Activated CD4-positive, alpha-beta T cell treated with anti-CD3 and anti-CD28 coated beads, Interleukin-10, Interleukin-2, amounts not matched to agents 100 ng/mL and 50 ng/mL, durations not matched to agents 16 hours and 8 hours (primary cell): ENCODE results near the gene UBE4B.
"Not testable (repeated sequence)": the region's sequence is repeated elsewhere in the genome, so short reads cannot be mapped to it uniquely, and the experiment has no call there.

Experiments
- DNase-seq: peaks from one replicate; pipeline ENCODE4 v3.0.0-alpha.2; 2020

UBE4B gene

DNA sequence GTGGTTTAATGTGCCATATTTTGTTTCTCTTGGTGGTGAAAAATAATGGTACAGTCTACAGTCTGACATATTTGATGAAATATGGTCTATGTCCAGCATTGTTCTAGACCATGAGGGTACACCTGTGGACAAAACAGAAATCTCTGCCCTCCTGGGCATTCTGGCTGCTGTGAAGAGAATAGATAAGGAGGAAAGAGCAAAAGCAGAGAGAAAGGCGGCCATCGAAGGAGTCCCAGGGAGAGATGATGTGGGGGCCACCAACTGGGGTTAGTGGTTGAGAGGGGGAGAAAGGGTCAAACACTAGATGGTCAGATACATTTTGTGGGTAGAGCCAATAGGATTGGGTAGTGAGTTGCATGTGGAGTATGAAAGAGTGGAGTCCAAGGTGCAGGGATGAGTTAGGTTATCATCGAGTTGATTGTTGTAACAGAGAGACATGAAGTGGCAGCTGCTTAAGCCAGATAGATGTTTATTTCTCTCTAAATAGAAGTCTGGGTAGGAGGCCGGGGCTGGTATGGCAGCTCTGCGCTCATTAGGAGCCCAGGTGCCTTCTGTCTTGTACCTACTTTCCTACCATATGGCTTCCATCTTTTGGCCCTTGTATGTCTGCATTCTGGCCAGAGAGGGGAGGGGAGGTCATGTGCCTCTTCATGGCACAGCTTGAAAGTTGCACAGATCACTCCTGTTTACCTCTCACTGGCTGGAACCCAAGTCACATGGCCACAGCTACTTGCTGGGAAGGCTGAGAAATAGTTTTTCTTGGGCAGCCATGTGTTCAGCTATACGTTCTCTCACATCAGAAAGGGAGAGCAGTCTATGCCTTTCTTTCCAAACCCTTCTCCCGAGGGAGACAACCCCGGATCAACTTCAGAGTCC is 13.0 kb downstream of the UBE4B start:
- DNase-seq = no peak

DNA sequence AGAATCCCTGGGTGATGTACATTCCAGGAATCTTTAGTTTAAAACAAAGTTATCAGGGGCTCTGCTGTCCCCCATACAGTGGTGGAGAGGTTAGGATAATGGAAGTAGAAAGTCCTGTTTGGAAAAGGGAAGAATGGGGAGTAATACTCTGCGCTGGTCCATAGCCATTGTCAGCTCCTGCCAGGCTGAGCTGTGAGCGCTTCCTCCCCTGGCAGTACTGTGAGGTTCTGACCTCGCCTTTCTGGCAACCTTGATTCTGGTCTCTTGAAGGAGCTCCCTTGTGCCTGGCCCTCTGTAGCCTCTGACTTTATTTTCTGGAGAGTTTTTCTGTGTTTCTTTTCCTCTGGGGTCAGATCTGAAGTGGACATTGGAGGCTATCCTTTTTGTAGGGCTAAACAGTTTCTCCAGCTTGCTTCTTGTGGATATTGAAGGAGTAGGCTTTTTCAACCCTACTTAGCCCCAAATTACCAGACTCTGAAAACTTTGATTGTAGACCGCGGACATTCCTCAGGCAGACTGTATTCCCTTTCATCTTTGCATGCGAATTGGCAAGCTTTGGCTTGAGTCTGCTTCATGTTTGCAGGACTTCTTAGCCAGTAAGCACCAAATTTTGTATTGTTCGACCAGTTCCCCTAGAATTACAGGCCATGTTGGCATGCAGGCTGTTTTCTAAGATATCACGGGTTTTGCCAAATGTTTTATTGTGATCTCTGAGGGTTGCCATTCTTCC is 13.8 kb downstream of the UBE4B start:
- no peak for DNase-seq

DNA sequence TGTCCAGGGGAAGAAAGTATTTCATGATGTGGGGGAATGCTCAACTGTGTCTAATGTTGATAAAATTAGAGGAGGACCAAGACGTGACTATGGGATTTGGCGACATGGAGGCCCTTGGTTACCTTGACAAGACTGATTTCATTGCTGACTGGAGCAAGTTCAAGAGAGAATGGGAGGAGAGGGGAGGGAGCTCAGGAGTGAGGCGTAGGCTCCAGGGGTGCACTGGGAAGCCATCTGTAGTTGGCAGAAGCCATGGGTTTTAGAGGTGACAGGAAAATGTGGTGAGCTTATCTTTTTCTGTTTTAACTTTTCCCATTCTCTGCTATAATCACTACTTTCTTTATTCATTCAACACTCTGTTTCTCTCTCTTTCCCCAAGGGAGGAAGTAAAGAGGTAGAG is 15.8 kb downstream of the UBE4B start:
- DNase-seq = no peak

DNA sequence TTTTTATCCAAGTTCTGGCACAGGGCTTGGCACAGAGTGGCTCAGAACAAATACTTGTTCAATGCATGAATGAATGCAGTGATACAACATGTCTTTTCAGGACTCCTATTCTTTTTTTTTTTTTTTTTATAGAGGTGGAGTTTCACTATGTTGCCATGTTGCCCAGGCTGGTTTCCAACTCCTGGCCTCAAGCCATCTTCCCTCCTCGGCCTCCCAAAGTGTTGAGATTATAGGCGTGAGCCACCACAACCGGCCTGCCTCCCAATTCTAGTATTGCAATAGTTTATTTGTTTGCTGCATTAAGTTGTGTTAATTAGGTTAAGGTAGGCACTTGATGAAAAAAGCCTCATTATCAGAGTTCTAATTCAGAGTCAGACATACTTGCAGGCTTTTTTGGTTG is 17.9 kb downstream of the UBE4B start:
- no peak for DNase-seq

DNA sequence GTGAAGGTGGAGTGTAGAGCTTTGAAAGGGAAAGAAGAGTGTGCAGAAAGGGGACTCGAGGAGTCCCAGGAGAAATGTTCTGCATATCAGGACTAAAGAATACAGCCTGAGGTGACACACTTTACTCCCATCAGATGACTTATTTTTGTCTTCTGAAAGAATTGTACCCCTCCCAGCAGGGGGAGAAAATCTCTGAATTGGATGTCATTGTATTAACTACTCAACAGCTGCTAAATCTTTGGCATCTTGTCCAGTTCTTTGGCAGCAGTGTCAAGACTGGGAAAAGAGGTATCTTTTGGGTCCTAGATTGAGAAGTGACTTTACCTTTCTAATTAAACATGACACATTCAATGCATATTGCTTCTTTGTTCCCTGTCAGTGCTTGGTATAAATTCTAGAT is 18.9 kb downstream of the UBE4B start:
- no peak for DNase-seq

DNA sequence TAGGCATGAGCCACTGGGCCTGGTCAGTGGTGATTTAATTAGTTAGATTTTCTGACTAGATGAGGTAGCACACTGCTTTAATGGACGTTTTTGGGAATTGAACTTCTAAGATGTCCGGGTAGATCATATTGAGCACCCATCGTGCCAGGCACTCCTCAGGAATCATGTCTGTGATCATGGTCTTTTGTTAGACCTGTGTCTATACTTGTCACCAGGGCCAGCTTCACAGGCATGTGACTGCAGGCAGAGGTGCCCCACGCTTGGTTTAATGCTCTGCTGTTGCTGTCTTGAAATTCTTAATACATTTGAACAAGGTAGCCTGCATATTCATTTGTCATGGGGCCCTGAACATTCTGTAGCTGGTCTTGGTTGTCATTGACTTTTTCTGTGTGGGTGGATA is 19.6 kb downstream of the UBE4B start:
- DNase-seq = no peak

DNA sequence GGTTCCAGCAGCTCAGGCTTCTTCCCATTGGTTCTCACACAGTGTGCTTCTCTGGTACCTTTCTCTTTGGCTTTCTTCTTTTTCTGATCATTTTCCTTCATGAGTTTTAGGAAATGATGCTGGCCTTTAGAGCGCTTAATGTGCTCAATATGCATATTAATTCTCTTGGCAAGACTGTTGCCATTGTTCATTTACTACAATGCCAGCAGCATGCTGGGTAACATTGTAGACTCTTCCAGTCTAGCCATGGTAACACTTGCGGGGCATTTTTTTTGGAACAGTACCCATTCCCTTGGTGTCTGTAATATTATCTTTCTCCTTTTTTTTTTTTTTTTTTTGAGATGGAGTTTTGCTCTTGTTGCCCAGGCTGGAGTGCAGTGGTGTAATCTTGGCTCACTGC is 21.7 kb downstream of the UBE4B start:
- no peak for DNase-seq

DNA sequence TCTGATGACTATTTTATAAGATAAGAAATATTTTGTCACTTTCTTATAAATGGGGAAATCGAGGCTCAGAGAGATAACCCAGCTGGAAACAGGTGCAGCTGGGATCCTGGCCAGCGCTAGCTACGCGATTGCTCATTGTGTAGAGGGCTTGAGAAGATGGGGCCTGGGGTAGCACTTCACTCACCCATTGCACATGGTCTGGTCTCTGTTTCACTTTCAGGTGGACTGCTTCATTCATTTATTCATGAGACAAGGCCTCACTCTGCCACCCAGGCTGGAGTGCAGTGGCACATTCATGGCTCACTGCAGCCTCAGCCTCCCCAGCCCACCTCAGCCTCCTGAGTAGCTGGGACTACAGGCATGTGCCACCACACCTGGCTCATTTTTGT is 23.8 kb downstream of the UBE4B start:
- DNase-seq = no peak

DNA sequence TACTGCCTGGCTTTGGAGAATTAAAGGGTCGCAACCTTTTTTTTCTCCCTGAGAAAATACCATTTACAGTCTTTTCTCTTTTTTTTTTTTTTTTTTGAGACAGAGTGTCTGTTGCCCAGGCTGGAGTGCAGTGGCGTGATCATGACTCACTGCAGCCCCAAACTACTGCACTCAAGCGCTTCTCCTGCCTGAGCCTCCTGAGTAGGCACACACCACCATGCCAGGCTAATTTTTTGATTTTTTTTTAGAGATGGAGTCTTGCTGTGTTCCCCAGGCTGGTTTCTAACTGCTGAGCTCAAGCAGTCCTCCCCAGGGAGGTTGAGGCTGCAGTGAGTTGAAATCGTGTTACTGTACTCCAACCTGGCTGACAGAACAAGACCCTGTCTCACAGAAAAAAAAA is 24.6 kb downstream of the UBE4B start:
- DNase-seq = no peak

DNA sequence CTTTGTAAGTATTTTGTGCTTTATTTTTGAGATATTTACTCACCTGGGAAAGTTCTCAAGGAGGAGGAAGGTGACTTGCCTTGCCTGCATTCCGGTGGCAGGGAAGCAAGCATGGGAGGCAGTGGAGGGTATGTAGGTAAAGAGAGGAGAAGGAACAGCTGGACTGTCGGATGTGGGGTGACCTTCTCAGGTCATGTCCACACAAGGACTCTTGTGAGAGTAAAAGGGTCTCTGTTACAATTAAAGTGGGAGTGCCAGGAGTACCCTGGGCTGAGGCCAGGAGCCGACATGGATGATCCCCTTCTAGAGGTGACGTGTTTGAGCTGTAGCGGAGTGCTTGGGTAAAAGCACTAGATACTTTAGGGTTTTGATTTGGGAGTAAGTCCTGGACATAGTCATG is 25.0 kb downstream of the UBE4B start:
- DNase-seq = no peak

DNA sequence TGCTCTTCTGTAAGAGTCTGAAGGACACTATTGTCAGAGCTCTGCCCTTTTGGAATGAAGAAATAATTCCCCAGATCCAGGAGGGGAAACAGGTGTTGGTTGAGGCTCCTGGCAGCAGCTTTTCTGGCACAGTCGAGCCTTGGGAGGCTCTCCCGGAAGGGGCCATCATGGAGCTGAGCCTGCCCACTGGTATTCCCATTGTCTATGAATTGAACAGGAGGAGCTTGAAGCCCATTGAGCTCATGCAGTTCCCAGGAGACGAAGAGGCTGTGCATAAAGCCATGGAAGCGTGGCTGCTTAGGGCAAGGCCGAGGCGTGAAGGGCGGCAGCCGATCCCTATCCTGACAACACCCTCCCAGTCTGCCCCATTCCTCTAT is 26.6 kb downstream of the UBE4B start:
- DNase-seq = no peak

DNA sequence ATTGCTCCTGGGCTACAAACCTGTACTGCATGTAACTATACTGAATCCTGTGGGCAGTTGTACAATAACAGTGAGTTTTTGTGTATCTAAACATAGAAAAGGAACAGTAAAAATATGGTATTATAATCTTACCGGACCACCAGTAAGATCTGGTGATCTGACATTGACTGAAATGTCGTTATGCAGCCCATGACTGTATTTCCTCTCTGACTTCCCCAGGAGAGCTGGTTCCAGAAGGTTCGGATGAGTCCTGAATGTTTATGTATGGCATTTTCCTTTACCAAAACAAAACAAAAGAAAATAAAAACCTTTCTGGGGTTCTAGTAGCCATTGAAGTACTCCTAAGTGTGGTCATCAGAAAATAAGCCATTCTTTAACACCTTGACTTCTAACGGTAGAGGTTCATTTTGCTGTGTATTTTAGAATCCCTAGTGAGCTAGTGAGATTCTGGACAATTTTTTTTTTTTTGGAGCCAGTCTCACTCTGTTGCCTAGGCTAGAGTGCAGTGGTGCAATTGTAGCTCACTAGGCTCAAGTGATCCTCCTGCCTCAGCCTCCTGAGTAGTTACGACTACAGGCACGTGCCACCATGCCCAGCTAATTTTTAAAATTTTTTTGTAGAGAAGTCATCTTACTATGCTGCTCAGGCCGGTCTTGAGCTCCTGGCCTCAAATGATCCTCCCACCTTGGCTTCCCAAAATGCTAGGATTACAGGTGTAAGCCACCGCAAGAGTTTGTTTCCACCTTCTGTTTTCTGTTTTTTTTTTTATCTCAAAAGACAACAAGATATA is 27.7 kb downstream of the UBE4B start:
- no peak for DNase-seq

DNA sequence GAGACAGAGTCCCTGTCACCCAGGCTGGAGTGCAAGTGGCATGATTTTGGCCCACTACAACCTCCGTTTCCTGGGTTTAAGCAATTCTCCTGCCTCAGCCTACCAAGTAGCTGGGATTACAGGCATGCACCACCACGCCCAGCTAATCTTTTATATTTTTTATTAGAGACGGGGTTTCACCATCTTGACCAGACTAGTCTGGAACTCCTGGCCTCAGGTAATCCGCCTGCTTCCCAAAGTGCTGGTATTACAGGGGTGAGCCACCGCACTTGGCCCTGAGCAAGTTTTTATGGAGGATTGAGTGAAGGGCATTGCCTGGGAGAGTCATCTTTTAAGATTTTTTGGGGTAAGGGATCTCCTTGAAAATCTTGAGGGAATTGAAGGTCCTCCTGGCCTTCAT is 28.5 kb downstream of the UBE4B start:
- DNase-seq = no peak

DNA sequence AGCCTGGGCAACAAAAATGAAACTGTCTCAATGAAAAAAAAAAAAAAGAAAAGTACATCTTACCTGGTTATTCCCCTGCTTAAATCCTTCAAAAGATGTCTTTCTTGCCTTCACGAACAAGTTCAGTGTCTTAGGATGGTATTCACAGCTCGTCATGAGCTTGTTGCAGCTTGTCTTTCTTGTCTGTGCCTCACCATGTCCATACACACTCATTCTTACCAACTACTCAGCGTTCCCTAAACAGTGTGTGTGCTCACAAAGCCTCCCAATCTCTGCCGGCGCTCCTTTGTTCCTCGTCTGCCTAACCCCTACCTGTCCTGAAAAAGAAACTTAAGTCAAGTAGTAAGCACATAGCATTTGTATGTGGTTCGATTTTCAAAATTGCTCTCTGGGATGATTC is 31.1 kb downstream of the UBE4B start:
- no peak for DNase-seq

DNA sequence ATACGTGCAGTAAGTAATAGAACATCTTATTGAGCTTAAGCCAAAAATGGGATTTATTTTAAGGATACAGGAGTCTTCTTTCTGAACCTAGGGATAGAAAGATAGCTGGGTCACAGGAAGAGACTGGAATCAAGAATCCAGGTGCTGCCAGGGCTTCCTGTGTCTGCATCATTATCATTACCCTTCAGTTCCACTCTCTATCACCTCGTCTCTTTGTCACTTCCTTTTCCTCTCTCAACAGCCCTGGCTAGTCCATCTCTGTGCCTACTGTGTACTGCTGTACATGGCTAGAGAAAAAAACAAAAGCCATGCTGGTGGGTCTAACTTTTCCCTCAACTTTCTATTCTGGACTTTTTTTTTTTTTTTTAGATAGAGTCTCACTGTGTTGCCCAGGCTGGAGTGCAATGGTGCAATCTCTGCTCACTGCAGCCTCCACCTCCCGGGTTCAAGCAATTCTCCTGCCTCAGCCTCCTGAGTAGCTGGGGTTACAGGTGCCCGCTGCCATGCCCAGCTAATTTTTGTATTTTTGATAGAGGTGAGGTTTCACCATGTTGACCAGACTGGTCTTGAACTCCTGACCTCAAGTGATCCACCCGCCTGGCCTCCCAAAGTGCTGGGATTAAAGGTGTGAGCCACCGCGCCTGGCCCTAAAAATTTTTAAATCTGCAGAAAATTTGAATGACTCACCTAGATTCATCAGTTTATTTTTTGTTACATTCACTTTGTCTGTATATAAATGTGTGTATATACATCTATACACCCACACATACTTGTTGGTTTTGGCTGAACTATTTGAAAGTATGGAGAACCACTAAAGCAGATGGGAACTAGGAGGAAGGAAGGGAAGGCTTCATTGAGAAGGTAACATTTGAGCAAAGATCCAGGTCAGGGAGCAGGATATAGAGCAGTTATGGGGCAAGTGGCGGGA is 31.9 kb downstream of the UBE4B start:
- no peak for DNase-seq

DNA sequence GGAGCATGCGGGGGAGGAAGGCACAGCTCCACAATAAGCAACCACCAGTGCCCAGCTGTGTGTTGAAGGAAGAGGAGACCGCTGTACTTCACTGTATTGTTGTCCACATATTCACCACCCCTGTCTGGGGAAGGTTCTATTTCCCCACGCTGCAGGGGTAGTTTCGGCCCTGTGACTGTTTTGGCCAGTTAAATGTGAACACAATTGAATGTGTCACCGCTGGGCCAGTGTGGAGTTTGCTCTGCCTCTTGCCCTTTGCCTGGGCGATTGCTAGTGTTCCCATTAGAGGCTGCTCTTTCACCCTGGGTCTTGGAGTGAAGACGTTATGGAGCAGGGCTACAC is 32.6 kb downstream of the UBE4B start:
- DNase-seq = no peak

DNA sequence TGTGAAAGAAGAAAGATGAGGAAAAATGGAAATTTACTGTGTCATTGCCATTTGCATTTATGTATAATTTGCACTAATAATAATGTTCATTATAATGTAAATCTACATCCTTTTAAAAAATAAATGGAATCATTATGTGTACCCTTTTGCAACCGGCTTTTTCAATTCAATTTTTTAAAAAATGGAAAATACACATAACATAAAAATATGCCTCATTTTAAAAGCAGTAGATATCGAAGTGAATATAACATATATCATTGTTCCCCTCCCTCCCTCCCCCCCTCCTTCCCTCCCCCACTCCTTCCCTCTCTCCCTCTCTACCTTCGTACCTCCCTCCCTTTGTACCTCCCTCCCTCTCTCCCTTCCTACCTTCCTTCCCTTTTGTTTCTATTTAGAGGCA is 33.0 kb downstream of the UBE4B start:
- no peak for DNase-seq

DNA sequence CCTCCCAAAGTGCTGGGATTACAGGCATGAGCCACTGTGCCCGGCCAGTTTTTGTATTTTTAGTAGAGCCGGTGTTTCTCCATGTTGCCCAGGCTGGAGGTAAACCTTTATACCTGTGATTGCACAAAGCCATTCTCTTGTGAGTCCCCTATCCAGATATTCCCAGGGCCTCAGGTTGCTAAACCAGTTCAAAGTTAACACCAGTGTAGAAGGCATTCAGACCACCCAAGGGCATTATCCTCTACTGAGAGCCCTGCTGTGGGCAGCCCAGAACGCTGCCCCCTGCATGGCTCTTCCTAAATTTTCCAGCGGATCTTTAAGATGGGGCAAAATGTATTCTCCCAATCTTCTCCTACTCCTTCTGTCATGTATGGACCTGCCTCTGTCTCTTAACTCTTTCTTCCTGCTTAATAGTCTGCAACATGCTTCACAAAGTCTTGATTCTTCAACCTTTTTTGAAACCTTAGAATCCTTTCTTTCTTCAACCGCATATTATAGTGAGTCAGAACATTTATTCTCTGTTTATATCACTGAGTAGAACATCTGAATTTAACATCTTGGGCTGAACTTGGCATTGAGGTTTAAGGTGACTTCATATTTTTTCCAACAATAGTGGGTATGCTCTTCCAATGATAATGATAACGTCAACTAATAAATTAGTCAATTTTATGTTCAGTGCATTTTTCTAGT is 36.0 kb downstream of the UBE4B start:
- no peak for DNase-seq

DNA sequence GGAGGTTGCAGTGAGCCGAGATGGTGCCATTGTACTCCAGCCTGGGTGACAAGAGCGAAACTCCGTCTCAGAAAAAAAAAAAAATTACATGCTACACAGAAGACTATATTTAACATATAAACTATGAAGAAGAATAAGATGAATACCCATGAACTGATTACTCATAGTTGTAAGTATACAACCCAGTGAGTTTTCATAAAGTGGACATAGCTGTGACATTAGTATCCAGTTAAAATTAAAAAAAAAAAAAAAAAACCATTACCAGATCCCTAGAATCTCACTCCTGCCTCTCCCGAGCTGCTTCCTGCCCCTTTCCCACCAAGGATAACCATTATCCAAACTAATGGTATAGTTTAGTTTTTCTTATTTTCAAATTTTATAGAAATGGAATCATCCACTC is 37.4 kb downstream of the UBE4B start:
- no peak for DNase-seq

DNA sequence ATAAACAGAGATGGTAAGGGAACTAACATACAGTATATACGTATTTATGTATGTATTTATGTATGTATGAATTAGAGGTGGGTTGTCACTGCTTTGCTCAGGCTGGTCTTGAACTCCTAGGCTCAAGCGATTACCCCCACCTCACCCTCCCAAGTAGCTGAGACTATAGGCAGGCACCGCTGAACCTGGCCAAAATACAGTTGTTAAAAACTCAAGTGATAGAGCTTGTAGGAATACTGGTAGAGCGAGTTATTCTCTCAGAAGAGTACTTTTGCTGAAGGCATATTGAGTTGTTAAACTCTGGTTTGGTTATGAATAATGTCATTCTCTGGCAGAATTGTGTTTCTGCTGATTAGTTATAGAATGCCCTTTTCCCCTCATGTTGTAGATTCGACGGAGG is 38.9 kb downstream of the UBE4B start:
- no peak for DNase-seq

DNA sequence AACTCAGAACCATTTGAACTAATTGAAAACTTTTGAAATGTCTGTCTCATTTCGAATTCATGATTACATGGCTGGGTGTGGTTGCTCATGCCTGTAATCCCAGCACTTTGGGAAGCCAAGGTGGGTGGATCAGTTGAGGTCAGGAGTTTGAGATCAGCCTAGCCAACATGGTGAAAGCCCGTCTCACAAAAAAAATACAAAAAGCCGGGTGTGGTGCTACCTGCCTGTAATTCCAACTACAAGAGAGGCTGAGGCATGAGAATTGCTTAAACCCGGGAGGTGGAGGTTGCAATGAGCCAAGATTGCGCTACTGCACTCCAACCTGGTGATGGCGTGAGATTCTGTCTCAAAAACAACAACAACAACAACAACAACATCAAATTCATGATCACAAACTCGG is 40.6 kb downstream of the UBE4B start:
- DNase-seq = not testable (repeated sequence)
